HG02588 (cell line): ENCODE measurements around the gene FICD.
A peak's percentile ranks its signal among the peaks of the same experiment; 100 is the strongest.

ENCODE experiments used
- ATAC-seq: cut with Tn5 transposase; IDR thresholded peaks from one replicate; pipeline ENCODE4 v1.9.1; 2021; ENCODE audit warnings: mild to moderate bottlenecking, moderate library complexity; ENCODE audit not compliant: unreplicated experiment

FICD gene

GRCh38 chr12:108498136-108498535 lies 16.9 kb upstream of the FICD start:
- ATAC-seq = no peak

DNA sequence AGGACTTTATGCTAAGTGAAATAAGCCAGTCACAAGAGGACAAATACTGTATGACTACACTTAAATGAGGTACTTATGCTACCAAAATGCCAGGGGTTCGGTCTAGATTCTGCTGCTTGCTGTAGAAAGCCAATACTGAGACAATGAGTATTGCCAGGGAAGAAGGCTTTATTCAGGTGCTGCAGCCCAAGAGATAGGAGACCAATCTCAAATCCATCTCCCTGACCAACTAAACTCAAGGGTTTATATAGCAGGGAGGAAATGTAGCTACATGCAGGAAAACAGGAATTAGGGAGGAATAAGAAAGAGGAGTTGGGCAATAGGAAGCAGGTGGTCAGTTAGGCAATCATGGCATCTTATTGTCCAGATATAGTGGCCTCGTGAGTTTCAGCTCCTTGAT lies 12.2 kb upstream of the FICD start:
- ATAC-seq = no peak

GRCh38 chr12:108505129-108505528 lies 9.9 kb upstream of the FICD start:
- no peak for ATAC-seq

- no peak for ATAC-seq
These were observed 7.0 kb upstream of the FICD start for GRCh38 chr12:108507971-108508642.

DNA sequence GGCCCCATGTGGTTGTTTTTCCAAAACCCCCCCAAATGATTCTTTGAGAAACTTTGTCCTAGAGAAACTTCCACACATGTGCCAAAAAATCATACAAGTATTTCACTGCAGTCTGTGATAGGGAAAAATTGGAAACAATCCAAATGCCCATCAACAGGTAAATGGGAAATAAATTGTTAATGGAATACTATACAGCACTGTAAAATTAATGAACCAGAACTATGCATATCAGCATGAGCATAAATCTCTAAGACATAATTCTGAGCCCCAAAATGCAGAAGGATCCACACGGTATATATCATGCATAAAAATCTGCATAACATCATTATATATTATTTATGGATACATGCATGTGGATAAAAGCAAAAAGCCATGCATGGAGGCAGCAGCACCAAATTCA lies 5.3 kb upstream of the FICD start:
- no peak for ATAC-seq

DNA sequence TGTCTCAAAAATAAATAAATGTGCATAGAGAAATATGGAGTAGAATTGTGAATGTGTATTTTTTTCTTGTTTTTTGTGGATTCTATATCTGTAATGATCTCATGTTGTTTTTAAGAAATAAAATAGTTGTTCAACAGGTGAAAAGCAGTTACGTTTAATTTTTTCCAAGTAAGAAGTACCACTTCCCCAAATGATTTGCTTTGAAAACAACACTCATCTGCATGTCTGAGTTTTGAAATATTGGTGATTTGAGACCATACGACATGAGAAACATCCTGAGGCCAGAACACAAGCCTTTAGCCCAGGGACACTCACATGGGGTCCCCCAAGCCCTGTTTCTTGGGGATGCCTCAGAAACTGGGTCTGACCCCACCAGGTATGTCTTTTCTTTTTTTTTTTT lies 4.2 kb upstream of the FICD start:
- ATAC-seq = no peak

DNA sequence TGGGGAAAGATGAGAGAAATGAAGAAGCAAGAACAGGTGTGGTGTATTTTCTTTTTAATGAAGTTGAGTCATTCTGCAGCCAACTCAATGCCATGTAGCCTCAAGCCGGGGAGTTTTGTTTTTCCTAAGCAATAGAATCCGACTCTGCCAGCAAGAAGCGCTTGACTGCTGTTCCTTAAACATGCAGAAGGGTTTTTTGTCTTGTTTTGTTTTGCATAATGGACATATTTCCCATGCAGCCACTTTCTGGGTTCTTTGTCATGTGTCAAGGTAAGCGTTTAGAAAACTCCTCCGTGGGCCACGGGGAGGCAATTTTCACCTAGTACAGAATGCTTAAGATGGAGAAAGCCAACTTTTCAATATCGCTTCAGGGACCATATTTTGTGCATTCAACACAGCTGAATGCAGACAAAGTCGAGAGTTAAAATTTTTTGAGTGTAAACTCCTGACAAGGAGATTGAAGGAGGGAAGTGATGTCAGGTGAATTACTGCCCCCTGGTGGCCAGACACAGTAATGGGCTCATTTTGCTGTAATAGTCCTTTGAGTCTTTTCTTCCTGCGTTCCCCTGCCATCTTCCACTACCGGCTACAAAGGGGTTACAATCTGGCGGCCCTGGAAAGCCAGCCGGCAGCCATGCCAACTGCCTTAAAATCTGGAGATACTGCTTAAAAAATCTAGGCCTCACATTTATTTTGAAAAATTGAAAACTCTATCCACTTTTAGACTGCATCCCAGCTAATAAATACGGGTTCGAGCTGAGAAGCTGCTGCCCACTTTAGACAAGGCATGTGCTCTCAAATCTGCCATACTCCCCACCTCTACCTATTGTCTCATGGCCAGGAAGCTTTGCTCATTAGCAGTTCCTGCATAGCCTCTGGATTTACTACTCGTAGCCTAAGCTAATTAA lies 3.2 kb upstream of the FICD start:
- no peak for ATAC-seq

DNA sequence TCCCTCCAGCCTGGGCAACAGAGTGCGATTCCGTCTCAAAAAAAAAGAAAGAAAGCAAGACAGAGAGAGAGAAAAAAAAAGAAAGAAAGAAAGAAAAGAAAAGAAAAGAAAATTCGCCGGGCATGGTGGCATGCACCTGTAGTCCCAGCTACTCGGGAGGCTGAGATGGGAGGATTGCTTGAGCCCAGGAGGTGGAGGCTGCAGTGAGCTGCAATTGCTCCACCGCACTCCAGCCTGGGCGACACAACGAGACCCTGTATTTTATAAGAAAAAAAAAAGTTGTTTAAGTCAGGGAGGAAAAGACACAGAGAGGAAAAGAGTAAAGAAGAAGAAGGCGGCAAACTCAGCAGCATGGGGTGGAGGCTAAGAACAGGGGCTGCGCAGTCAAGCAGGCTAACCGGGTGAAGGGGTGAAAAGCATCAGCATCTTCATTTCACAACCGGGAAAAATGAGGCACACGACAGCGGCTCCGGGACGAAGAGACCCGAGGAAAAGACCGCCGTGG lies 557 bp upstream of the FICD start:
- ATAC-seq = peak; percentile 5

GRCh38 chr12:108515916-108516315 lies 839 bp downstream of the FICD start:
- ATAC-seq = no peak

- ATAC-seq = no peak
These were observed 1.6 kb downstream of the FICD start for GRCh38 chr12:108516511-108517275.

GRCh38 chr12:108517288-108518100 lies 2.4 kb downstream of the FICD start:
- no peak for ATAC-seq

DNA sequence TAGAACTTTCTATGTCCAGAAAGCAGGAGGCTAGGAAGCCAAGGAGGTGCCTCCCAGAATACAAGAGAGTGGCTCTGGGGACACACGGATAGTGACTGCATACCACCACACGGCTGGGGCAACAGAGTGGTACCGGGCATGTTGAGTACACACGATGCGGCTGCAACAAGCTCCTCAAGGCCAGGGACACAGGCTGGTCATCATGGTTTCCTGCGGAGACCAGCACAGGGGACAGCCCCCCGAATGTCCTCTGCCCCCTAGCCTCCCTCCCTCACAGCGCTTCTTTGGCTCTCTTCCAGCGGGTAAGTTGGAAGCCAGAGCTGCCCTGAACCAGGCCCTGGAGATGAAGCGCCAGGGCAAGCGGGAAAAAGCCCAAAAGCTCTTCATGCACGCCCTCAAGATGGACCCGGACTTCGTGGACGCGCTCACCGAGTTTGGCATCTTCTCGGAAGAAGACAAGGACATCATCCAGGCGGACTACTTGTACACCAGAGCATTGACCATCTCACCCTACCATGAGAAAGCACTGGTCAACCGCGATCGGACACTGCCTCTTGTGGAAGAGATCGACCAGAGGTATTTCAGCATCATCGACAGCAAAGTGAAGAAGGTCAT lies 3.1 kb downstream of the FICD start:
- ATAC-seq = no peak

- no peak for ATAC-seq
These were observed 3.8 kb downstream of the FICD start for GRCh38 chr12:108518716-108519496.

GRCh38 chr12:108519558-108519957 lies 4.5 kb downstream of the FICD start:
- ATAC-seq = no peak

GRCh38 chr12:108523365-108523764 lies 8.3 kb downstream of the FICD start:
- ATAC-seq = no peak

DNA sequence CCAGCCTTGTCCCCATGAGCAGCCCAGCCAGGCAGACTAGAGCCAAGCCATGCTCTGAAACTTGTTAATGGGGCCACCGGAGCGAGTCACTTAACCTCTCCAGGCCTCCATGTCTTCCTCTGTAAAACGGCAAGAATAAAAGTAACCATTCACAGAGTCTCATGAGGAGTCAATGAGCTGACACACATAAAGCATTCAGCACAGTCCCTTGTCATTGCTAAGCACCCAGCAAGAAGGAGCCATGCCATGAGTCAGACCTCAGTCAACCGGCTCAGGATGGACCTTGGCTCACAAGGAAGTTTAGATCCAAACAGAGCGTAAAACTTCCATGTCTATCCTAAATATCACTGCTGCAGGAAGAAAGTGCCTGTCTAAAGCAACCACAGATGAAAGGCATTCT lies 10.6 kb downstream of the FICD start:
- no peak for ATAC-seq

DNA sequence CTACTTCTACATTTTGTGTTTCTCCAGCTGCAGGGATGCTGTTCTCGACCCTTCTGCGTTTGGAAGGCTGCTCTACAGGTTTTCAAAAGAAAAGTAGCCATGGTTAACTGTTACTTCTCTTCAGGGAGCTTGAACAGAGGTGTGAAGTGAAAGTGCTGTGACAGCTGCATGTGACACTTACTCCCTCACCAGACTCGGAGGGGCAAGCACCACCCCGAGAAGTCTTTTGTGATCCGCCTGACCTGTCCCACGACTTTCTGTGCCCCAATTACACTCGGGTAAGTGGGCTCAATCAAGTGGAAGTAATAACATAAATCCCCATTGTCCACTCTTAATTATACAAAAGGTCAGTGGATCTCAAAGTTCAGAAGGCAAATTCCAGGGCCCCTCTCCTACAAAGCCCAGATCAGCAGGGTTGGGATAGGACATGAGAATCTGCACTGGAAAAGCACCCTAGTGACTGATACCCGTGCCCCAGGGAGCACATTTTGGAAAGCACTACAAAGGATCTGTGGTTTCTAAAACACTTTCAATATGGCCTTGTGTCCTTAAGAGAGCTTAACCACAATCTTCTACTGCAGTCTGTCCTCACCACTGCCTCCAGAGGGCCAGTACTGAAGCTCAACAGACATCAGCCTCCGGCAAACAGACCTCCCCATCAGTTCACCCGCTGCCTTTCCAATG lies 11.5 kb downstream of the FICD start:
- ATAC-seq = no peak

DNA sequence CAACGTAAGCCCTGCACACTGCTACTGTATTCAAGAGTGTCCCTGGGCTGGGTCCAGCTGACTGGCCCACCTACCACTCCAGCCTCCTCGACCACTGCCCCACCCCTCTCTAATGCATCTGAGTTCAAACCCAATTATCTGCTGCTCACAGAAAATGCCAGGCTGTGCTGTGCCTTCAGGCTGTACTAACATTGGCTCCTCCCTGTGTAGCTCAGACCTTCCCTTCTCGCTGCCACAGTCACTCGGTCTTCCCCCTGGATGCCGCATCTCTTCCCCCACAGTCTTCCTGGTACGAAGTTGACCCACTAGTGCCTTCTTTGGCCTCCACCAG lies 12.1 kb downstream of the FICD start:
- ATAC-seq = no peak

- no peak for ATAC-seq
These were observed 15.1 kb downstream of the FICD start for GRCh38 chr12:108530161-108530560.
